PFSK-1 (cell line): ENCODE measurements around the gene SIL1.

Source experiments
- FOXP2 ChIP-seq: optimal IDR thresholded peaks from 2 replicates; pipeline ENCODE3; 2011; ENCODE audit warnings: borderline replicate concordance, control low read depth, inconsistent platforms; ENCODE audit not compliant: insufficient read depth; ENCODE audit errors: extremely low read length, extremely low read depth
- POLR2AphosphoS5 ChIP-seq: IDR thresholded peaks from 2 replicates; pipeline ENCODE4 v1.6.1; 2012; ENCODE audit warnings: low read depth, mild to moderate bottlenecking, control low read depth, low read length, moderate library complexity
- SIN3A ChIP-seq: IDR thresholded peaks from 2 replicates; pipeline ENCODE4 v1.6.1; 2012; ENCODE audit warnings: mild to moderate bottlenecking, low read length, moderate library complexity, borderline replicate concordance; ENCODE audit not compliant: insufficient read depth
- TAF1 ChIP-seq: IDR thresholded peaks from 2 replicates; pipeline ENCODE4 v1.6.1; 2012; ENCODE audit warnings: low read length, control low read depth, borderline replicate concordance; ENCODE audit not compliant: insufficient read depth
- TF ChIP-seq, protein P1 (sequence below), 2 experiments: IDR thresholded peaks; 2 replicates each; pipeline versions ENCODE4 v1.6.1 to v1.8.0; 2011 to 2012; ENCODE audit warnings: low read depth in 2 of 2, low read length in 2 of 2, control low read depth in 1 of 2, inconsistent platforms in 1 of 2, mild to moderate bottlenecking in 1 of 2, moderate library complexity in 1 of 2; ENCODE audit not compliant: insufficient read depth in 1 of 2

SIL1 gene

DNA sequence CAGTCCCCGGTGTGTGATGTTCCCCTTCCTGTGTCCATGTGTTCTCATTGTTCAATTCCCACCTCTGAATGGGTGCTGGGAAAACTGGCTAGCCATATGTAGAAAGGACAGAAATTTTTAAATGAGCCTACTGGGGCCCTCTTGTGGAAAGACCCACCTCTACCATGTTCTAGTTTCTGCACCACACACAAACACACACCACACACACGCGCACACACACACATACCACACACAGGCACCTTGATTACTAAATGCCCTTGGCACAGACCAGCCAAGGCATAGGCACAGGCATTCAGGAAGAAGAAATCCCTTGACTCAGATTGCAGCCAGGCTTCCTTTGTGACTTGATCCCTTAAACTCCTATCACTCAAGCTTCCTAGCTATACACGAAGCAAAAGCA is 60.5 kb downstream of the SIL1 start:
- no peak for TF ChIP-seq TAF1
- TF ChIP-seq, protein P1, sequence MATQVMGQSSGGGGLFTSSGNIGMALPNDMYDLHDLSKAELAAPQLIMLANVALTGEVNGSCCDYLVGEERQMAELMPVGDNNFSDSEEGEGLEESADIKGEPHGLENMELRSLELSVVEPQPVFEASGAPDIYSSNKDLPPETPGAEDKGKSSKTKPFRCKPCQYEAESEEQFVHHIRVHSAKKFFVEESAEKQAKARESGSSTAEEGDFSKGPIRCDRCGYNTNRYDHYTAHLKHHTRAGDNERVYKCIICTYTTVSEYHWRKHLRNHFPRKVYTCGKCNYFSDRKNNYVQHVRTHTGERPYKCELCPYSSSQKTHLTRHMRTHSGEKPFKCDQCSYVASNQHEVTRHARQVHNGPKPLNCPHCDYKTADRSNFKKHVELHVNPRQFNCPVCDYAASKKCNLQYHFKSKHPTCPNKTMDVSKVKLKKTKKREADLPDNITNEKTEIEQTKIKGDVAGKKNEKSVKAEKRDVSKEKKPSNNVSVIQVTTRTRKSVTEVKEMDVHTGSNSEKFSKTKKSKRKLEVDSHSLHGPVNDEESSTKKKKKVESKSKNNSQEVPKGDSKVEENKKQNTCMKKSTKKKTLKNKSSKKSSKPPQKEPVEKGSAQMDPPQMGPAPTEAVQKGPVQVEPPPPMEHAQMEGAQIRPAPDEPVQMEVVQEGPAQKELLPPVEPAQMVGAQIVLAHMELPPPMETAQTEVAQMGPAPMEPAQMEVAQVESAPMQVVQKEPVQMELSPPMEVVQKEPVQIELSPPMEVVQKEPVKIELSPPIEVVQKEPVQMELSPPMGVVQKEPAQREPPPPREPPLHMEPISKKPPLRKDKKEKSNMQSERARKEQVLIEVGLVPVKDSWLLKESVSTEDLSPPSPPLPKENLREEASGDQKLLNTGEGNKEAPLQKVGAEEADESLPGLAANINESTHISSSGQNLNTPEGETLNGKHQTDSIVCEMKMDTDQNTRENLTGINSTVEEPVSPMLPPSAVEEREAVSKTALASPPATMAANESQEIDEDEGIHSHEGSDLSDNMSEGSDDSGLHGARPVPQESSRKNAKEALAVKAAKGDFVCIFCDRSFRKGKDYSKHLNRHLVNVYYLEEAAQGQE (IDR thresholded peaks at IDR 0.05; ENCODE audit: insufficient read depth in 1 of 2, low read depth in 2 of 2, low read length in 2 of 2), result no peak
- TF ChIP-seq SIN3A, result no peak
- no peak for TF ChIP-seq POLR2AphosphoS5
- no peak for TF ChIP-seq FOXP2

DNA sequence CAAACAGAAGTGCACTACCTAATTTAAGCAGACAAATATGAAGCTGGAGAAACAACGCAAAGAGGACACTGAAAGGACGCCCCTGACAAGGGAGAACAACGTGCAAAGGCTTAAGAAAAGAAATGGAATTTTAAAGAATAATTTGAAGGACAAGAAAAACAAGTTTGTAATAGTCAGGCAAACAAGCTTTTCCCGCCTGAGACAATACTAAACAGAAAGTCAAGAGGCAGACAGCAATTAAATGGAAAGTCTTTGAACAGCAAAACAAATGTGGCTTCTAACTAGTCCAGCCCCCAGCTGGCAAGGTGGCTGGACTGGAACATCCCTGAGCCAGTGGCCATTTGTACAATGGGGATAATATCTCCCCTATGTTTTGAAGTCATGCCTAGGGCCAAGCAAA is 63.3 kb downstream of the SIL1 start:
- no peak for TF ChIP-seq SIN3A
- no peak for TF ChIP-seq POLR2AphosphoS5
- TF ChIP-seq, protein P1 (IDR thresholded peaks at IDR 0.05; ENCODE audit: insufficient read depth in 1 of 2, low read depth in 2 of 2, low read length in 2 of 2), result no peak
- no peak for TF ChIP-seq TAF1
- no peak for TF ChIP-seq FOXP2

DNA sequence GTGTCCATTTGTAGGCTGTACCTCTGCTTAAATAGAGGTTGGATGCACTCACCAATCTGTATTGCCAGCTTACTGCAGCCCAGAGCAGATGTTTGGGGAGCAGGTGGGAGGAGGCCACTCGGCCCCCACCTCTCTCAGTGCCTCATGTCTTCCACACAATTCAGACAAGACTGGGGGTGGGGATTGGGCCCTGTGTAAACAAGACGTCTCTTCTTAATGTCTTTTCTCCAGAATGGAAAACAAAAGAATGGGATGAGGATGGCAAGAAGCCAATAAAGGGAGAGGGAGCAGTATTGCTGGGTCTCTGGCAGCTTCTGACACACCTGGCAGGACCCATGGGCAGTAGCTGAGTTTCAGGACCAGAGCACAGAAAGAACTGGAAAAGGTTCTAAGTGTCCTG is 64.9 kb downstream of the SIL1 start:
- no peak for TF ChIP-seq POLR2AphosphoS5
- no peak for TF ChIP-seq SIN3A
- no peak for TF ChIP-seq FOXP2
- TF ChIP-seq, protein P1 (IDR thresholded peaks at IDR 0.05; ENCODE audit: insufficient read depth in 1 of 2, low read depth in 2 of 2, low read length in 2 of 2), result no peak
- TF ChIP-seq TAF1, result no peak

DNA sequence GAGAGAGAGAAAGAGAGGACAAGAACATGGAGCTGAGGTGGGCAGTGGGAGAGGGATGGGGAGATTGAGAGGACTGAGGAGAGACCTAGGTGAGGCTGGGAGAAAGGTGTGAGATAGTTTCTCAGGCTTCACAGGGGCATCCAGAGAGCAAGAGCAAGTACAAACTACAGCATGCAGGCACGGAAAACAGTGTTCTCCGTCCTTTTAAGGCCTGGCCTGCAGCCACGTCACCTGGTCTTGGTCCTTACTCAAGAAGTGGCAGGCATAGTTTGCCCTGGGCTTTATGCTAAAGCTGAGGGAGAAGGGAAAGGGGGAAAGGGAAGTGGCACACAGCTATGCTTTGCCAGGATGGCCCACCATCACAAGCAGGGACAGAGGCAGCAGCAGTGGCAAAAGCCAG is 65.7 kb downstream of the SIL1 start:
- no peak for TF ChIP-seq FOXP2
- no peak for TF ChIP-seq SIN3A
- no peak for TF ChIP-seq TAF1
- no peak for TF ChIP-seq POLR2AphosphoS5
- TF ChIP-seq, protein P1 (IDR thresholded peaks at IDR 0.05; ENCODE audit: insufficient read depth in 1 of 2, low read depth in 2 of 2, low read length in 2 of 2), result no peak

DNA sequence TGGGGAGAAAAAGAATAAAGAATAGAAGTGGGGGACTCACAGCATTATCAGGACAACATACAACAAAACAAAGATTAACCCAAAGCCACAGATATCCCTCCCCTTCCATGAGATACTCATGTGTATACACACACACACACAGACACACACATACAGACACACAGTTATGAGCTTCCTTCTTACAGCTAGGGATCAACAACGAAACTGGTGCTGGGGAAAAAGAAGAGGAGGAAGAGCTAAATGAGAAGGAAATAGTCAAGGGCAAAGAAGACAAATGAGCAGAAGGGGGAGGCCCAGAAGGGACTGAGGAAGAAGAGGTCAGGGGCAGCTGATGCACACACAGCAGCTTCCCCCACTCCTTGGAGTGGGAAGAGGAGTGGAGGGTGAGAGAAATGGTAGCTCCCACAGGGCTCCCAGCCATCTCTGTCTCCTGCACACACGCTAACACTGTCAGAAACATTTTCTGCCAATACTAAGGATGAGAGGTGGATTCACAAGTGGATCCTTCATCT is 66.2 kb downstream of the SIL1 start:
- TF ChIP-seq POLR2AphosphoS5 (no peak), SIN3A (no peak), FOXP2 (no peak), TAF1 (no peak)
- TF ChIP-seq, protein P1 (IDR thresholded peaks at IDR 0.05; ENCODE audit: insufficient read depth in 1 of 2, low read depth in 2 of 2, low read length in 2 of 2), result no peak
